D721Med (cell line): ENCODE results near the gene INPP5F.

ENCODE experiments used
- DNase-seq: peaks from one replicate; pipeline ENCODE4 v3.0.0; 2011; ENCODE audit warnings: low spot score; ENCODE audit not compliant: insufficient read length
- FAIRE-seq: peaks from 2 replicates; lab custom pipeline; 2011; peaks lifted over from hg19 to GRCh38; lab: Jason Lieb, UNC
- TF ChIP-seq, protein P1 (sequence below): IDR thresholded peaks from 2 replicates; pipeline ENCODE4 v1.5.1; 2012; ENCODE audit warnings: mild to moderate bottlenecking, control low read depth; ENCODE audit not compliant: insufficient read depth; ENCODE audit errors: missing control alignments

INPP5F gene

DNA sequence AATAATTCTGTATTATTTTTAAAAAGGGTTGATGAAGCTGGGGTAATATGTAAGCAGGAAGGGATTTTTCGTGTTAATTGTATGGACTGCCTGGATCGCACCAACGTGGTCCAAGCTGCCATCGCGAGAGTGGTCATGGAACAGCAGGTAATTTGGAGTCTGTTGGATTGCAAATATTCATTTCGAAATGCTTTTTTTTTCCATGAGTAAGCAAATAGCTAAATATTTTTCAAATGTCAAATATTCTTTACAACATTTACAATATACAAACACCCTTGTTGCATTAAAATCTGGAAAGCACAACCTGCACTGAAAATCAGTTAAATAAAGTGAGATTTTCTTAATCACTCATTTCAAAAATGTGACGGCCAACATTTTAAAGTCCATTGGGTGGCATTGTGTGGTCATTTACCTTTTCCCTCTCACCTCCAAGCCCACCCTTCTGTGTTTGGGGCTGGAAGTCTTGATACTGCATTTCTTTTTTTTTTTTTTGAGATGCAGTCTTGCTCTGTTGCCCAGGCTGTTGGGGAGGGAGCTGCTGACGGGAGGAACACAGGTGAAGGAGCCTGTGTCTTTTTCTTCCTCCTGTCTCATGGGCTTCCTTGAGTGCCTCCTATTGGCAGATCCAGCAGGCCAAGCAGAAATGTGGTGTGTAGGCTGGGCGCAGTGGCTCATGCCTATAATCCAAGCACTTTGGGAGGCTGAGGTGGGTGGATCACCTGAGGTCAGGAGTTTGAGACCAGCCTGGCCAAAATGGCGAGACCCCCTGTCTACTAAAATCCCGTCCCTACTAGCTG lies 80.7 kb downstream of the INPP5F start:
- no peak for DNase-seq
- no peak for FAIRE-seq

DNA sequence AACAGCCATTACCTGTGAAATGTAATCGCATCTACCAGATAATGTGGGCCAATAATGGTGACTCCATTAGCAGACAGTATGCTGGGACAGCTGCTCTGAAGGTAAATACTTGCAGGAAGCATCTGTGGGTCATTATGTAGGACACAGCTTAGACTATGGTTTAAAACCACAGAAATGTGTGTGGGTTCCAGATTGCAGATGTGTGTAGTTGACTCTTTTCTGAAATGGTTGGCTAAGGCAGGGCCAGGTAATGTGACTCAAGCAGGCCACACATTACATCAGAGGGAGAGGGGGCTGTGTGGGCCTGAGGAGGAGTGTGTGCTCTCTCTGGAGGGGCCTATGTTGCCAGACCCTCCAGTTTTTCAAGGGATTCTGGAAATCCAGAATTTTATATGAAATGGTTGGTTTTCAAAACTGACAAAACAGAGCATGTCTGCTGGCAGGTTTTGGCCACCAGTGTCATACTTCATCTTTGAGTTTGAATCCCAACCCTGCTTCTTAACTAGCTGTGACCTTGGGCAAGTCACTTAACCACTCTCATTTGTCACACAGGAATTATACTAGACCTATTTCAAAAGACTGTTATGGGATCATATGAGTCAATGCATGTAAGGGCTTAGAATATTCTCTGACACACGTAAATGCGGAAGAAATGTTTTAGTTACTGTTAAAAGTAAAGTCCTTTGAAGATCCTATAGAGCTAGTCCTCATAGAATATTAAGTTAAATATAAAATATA lies 82.3 kb downstream of the INPP5F start:
- no peak for DNase-seq
- TF ChIP-seq, protein P1, sequence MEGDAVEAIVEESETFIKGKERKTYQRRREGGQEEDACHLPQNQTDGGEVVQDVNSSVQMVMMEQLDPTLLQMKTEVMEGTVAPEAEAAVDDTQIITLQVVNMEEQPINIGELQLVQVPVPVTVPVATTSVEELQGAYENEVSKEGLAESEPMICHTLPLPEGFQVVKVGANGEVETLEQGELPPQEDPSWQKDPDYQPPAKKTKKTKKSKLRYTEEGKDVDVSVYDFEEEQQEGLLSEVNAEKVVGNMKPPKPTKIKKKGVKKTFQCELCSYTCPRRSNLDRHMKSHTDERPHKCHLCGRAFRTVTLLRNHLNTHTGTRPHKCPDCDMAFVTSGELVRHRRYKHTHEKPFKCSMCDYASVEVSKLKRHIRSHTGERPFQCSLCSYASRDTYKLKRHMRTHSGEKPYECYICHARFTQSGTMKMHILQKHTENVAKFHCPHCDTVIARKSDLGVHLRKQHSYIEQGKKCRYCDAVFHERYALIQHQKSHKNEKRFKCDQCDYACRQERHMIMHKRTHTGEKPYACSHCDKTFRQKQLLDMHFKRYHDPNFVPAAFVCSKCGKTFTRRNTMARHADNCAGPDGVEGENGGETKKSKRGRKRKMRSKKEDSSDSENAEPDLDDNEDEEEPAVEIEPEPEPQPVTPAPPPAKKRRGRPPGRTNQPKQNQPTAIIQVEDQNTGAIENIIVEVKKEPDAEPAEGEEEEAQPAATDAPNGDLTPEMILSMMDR = no peak
- FAIRE-seq = no peak

More for the DNA sequence above, 80.7 kb downstream of the INPP5F start:
- TF ChIP-seq, protein P1 = no peak

DNA sequence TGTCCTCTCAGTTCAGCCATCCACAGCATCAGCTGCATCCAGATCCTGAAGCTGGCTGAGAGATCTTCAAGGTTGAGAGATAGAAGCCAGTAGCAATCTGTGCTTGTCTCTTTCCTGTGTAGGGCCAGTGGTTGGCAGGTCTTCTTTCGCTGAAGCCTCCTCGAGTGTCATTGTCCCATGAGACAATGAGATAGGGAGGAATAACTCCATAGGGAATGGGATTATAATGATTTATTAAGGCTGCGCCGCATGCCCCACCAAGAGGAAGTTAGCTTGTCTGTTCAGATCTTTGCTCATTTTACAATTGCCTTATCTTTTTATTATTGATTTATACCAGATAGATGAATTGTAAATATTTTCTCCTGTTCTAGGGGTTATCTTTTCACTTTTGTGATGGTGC lies 85.3 kb downstream of the INPP5F start:
- no peak for FAIRE-seq
- TF ChIP-seq, protein P1 = no peak

DNA sequence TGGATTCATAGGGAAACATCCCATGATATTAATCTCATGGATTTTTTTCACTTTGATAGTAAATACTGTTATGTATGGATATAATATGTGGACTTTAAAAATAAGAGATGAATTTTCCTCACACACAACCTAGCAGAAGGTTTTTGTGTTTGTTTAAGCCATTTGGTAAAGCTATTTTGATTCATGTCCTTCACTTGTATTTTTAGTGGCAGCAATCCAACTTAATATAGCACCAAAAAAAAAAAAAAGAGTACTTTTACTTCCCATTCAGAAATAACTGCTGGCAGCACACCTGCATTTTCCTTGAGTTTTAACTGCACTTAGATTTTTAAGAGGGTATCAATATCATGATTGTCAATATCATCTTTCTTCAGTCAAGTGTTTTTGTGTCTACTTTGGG lies 86.8 kb downstream of the INPP5F start:
- TF ChIP-seq, protein P1 = no peak
- FAIRE-seq (no peak), DNase-seq (no peak)

More for the DNA sequence above, 85.3 kb downstream of the INPP5F start:
- no peak for DNase-seq

DNA sequence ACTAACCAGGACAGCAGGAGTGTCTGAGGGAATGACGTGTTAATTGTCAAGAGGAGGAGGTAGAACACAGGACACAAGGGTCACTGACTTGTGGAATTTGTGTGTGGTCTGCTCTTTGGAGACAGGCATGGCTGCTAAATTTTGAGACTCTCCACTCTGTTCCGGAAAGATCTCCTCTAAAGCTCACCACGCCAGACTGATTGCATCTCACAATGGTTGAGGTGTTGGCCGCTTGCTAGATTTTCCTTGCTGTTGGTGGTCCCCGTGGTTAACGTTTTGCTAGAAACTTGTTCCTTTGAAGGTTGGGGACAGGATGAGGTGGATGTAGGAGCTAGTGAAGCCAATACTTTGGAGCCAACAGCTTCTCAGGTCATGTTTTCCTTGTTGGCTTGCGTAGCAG lies 89.8 kb downstream of the INPP5F start:
- TF ChIP-seq, protein P1 = no peak
- DNase-seq = no peak
- no peak for FAIRE-seq

DNA sequence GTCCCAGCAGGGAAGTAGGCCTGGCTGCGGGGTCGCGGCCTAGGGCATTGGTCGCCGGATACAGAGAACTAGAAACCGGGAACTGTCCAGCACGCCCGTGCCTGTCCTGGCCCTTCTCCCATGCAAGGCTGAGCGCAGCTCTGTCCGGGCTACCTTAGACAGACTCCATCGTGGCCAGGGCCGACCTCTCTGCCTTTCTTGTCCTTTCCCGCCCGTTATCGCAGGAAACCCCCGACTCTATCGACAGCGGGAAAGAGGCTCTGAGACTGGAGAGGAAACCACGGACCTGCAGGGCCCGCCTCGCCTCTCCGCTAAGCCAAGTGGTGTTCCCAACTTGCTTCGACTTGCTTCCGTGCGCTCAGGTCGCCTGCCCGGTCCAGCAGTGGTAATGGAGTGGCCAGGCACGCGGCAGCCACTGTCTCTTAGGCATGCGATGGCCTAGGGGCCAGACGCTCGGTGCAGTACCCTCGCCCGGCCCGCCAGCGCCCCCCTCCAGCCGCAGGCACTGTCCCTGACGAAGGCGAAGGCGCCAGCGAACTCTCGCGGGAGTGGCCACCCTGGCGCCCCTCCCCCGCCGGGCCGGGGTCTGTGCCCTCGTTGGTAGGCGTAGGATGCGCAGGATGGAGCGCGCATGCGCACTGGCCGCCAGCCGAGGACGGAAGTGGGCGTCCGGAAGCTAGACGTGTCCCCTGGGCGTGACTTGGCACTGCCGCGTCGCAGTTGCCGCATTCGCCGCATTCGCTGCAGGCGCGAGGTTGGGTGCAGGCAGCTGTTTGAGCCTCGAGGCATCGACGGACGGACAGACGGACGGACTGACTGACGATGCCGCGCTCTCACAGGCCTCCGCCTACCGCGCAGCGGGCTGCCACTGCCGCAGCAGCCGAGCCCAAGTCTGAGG lies 92.4 kb downstream of the INPP5F start:
- FAIRE-seq (no peak), DNase-seq (no peak)
- TF ChIP-seq, protein P1 = no peak
